Effector CD4-positive, alpha-beta T cell (primary cell): ENCODE measurements around the gene CLIP4.
"Not testable (repeated sequence)": the region's sequence is repeated elsewhere in the genome, so short reads cannot be mapped to it uniquely, and the experiment has no call there.

ENCODE experiments used
- DNase-seq: peaks from one replicate; pipeline ENCODE4 v3.0.0-alpha.2; 2020

Gene CLIP4

DNA sequence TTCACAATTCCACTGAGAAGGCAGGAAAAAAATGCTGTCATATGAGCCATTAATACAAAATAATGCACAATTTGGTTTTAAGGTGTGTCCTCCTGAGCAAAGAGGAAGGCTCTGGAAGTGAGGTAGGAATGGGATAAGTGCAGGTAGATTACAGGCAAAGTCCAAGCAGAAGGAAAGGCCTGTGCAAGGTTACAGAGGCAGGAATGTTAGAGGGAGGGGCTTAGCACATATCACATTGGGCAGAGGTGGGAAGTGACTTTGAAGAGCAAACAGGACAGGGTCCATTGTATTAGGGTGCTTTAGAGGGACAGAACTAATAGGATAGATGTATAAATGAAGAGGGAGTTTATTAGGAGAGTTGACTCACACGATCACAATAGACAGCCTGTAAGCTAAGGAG, 14.7 kb upstream of the CLIP4 start:
- DNase-seq: no peak

DNA sequence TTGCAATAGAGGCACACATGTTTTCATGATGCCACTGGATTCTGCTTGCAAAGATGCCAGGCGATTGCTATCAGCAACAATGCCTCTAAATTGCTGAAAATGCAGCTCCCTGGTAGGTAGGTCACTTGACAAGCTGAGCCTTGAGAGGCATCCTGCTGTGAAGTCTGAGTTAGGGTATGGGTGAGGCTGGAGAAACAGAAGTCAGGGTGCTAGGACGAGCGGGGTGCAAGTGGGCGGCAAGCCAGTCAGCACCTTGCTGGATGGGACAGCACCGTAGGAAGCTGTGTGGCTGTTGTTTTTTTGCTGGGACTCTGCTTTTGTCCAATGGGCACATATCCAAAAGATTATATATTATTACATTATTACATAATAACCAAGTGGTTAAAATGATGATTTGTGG, 10.5 kb upstream of the CLIP4 start:
- no peak for DNase-seq

DNA sequence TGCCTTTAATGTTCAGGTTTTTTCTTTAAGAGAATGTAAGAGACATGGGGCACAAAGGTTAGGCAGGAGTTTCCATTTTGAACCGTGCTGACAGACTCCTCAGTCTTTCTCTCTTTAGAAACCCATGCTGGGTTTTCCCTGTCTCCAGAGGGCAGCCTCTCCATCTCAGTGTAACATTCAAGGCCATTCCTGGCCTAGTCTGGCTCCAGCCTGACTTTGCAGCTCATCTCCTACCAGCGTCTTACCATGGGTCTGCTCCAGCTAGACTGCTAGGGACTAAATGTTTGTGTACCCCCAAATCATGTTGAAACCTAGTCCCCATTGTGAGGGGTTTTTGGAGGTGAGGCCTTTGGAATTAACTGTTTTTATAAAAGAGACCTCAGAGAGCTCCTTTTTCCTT, 9.8 kb upstream of the CLIP4 start:
- no peak for DNase-seq

DNA sequence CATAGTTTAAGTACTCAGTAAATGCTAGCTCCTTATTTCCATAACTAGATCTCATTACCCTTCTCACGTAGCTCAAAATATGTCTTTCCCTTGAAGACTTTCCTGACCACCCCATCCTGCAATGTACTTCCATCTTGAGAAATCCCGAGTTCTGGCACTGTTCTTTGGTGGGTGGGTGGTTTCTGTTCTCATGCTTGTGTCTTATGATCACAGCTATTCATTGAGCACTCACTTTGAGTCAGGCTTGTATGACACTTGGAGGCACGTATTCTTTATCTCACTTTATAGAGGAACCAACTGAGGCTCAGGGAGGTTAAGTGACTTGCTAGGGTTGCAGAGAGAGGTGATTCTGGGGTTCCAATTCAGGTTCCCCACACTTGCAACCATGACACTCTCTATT, 9.0 kb upstream of the CLIP4 start:
- DNase-seq: no peak

DNA sequence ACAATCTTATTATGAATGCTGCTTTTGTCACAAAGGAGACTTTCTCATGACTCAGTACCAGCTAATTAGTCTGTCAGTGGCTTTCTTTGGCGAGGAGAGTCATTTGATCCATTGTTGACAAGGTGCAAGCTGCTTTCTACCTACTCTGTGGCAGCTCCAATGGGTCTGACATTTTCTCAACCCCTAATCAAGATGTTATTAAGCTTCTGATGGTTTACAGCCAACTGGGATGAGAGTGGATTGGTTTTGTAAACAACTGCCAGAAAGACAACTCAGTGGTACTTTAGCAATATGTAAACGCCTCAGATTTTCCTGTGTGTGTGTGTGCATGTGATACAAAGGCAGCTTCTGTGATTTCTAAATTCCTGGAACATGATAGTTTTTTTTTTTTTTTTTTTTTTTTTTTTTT, 8.2 kb upstream of the CLIP4 start:
- DNase-seq: no peak

DNA sequence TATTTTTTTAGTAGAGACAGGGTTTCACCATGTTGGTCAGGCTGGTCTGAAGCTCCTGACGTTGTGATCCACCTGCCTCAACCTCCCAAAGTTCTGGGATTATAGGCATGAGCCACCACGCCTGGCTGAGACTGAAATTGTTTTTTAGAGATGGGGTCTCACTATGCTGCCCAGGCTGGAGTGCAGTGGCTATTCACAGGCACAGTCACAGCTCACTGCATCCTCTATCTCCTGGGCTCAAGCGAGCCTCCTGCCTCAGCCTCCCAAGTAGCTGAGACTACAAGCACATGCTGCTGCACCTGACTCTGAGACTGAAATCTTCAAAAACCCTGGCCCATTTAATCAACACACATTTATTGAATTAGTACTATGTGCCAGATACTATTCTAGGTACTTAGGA, 7.7 kb upstream of the CLIP4 start:
- DNase-seq: not testable (repeated sequence)

DNA sequence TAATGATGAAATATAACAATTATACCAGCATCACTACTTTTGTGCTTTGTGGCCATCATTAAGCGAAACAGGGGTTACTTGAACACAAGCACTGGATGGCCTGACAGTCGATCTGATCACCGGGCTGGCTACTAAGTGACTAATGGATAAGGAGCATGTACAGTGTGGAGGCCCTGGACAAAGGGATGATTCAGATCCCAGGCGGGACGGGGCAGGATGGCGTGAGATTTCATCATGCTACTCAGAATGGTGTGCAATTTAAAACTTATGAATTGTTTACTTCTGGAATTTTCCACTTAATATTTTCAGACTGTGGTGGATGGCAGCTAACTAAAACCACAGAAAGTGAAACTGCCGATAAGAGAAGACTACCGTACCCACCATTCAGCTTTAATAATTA, 7.0 kb upstream of the CLIP4 start:
- no peak for DNase-seq

DNA sequence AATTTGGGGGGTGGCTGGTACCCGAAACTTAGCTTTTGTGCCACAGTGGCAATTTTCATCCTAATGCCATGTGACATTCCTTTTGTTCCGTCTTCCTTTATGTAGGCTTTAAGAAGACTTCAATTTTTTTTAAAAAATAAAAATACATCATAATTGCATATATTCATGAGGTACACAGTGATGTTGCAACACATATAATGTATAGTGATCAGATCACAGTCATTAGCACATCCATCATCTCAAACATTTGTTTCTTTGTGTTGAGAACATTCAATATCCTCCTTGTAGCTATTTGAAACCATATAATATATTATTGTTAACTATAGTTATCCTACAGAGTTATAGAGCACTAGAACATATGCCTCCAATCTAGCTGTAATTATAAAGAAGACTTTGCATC, 6.0 kb upstream of the CLIP4 start:
- no peak for DNase-seq

DNA sequence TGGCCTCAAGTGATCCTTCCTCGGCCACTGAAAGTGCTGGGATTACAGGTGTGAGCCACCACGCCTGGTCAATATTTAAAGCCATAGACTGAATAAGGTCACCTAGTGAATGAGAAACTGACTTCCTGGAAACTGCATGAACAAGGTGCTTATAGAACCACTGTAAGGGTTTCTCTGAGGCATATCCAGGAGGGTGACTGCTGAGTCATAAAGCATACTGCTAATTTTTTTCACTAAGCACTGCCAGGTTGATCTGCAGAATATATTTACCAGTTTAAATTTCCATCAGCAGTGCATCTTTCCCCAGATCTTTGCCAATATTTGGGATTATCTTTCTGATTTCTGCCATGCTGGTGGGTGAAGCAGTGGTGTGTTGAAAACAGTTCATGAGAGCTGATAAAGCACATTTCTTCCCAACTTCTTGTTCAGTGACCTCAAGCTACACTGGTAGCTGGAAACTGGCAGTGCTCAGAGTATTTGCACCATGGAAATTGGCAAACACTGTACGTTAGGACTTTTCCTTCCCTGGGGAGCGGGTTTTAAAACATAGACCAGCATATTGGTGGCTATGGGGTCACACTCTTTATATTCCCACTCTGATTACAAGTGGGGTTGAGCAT, 4.2 kb upstream of the CLIP4 start:
- DNase-seq: no peak

DNA sequence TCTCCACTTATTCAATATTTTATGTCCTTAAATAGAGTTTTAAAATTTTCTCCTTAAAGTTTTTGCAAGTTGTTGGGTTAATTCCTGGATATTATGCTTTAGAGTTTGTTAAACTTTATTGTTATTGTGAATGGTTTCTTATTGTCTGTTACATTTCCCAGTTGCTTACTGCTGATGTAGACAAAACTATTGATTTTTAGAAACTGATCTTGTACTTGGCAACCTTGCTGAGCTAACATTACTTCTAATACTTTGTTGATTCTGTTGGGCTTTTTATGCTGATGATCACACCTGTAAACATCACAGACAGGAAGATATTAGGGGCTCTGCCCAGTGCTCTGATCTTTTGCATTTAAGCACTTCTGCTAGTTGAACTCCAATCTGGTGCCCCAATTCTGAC, 2.8 kb upstream of the CLIP4 start:
- DNase-seq: no peak

DNA sequence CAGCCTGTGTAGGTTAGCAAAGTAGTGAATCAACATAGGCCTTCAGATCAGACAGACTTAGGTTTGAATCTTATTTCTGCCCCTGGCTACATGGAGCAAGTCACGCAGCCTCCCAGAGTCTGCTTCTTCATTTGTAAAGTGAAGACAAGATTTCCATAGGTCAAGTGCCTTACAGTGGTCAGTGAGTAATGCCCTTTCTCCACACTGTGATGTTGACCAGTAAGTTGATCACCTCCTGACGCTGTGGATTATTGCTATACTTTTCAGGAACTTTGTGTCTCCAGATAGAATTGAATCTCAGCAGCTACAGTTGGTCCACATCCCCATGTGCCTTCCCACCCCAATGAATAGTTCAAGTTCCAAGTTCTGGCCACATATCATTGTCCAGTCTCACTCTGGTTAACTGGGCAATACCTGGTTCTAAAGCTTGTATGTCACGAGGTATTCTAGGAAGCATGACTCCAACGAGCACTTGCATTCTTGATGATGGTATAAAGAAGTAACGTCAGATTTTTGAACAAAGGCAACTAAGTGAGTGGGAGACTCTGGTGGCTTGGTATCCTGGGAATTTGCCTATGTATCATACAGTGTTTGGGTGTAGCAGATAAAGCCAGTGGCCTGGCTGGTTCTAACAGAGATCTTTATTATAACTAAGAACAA, 2.1 kb upstream of the CLIP4 start:
- DNase-seq: no peak

DNA sequence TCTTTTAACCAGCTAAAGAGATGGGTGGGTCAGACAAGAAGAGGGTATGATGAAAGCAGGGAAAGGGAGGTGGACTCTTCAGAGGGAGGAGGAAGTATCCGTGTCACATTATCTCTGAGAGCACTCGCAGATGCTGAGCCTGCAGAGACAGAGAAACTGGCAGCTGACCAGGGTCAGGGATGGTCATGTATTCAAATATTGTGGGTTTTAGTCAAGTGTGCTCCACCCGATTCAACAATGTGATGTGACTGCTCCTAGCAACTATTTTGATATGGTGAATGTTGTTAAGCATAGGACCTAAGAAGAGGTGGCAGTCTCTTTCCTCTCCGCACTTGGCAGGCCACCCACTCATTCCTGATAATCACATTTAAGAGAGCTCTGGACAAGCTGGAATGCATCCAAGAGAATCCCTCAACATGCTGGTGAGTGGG, 1.3 kb upstream of the CLIP4 start:
- no peak for DNase-seq

DNA sequence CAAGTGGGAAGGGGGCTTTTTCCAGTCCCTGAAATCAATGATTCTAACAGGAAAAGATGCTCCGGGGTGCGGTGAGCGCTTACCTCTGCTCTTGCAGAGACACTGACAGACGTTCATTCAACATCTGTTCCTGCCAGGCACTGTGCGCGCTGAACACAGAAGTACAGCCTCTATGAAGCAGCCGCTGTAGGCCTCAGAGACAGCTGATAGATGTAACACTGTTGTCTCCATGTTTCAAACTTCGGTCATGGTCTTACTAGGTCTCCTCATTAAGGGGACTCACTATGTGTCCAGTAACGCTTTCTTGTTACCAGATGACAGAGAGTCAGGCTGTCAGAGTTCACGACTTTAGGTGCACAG, 649 bp upstream of the CLIP4 start:
- DNase-seq: no peak

DNA sequence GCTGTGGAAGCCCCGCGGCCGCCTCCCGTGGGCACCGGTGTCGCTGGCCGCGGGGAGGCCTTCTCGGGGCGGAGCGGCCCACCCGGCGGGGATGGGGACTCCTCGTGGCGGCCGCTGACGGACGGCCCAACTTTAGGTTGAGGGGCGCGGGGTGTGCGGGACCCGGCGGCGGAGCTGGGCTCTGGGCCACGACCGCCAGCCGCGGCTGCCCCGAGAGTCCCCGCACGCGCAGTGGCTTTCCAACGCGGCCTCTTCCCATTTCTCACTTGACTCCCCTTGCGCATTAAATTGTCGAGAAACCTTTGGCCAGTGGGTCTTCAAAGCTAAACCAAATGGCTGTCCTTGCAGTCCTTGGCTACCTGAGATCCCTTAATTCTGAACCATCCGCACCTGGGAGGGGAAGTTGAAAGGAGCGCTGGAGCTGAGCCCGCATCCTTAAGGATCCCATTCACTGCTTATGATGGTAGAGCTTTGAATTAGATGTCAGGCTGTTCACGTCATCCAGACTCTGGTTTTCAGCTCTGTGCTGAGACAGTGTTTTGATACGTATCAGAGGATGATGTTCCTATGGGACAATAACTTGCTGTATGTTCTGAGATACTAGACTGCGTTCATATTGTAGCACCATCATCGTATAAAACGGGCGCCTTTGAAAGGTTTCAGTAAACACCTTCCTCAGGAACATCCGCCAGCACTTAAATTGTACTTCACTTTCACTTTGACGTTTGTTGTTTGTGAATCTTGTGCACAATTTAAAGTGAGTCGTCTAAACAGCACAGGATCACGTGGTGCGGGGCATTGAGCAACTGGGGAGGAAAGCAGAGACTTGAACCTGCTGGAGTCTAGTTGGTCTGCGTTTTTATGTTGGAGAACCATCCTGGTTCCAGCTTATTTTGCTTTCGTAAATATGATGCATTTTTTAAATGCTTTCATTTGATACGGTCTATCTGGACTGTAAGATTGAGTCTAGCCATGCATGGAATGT, 874 bp downstream of the CLIP4 start:
- DNase-seq: peak; percentile 66

DNA sequence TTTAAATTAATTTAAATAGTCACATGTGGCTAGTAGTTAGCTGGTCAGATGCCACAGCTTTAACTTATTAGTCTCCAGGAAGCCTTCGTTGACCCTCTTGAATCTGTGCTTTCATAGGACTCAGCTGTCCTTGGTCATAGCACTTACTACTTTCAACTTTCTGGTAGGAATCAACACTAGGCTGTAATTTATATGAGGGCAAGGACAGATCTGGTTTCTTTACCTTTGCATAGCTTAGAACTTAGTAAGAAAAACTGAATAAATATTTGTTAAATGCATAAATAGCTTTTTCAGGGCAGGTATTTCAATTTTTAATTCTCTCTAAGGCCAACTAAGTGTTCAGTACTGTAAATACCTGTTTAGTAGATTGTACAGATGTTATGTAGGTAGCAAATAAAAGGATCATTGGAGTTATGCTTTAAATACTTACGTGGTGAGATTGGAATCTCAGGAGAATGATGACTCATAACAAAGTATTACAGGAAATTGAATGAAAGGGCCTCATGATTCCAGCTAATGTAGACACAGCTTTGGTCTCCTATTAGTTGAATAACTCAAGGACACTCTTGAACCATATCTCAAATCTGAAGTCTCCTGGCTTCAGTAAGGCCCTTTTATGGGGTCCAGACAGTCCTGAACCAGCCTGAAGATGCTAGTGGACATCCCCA, 2.6 kb downstream of the CLIP4 start:
- DNase-seq: no peak

DNA sequence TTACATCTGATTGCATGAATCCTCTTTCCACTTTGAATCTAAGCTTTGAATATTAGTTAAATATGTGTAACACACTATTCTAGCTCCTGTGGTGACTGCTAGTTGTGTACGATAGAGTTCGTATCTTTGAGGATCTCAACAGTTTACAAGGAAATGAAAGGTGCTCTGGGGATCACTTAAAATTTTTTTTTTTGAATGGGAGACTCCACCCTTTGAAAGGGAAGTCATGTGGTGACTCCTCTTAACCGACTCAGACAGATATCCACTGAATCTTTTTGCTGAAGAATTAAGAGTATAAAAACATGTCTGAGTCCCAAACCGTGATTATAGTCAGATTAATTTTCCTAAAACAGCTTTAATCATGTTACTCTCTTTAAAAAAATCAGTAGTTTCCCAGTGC, 4.0 kb downstream of the CLIP4 start:
- no peak for DNase-seq

DNA sequence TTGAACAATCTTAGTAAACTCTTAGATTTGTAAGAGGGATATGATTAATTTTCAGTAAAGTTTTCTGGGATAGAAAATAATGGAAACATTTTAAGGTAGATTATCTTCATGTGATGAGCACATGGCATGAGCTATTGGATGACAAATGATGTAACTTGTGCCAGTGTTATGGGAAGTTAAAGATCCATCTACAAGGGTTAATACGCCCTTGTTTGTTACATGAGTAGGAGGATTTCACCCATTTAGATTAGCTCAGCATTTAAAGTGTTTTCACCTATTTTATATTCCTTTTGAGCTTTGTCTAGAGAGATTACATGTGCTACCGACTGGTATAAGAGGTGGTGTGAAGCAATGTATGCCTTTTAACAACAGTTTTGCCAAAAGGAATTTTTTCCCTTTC, 5.6 kb downstream of the CLIP4 start:
- no peak for DNase-seq

DNA sequence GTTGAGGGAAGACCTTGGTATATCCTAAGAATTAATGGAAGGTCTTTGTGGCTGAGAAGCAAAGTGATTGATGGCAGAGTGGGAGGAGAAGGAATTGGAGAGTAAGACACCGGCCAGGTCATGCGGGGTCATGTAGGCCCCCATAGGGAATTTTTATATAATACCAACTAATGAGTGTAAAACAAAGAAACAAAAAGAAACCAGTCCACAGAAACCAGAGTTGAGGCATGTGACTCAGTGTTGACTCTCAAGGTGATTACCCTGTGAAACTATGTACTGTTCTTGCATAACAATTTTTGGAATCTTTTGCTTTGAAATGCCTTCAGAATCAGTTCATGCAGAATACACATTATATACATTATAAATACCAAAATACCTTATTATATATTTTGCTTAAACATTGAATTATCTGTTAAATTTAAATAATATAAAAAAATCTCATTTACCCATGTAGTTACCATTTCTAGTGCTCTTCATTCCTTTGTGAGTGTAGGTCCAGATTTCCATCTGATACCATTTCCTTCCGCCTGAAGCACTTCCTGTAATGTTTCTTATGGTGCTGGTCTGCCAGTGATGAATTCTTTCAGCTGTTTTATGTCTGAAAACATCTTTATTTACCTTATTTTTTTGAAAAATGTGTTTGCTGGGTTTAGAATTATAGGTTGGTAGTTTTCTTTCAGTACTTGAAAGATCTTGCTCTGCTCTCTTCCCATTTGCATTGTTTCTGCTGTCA, 8.6 kb downstream of the CLIP4 start:
- DNase-seq: no peak

DNA sequence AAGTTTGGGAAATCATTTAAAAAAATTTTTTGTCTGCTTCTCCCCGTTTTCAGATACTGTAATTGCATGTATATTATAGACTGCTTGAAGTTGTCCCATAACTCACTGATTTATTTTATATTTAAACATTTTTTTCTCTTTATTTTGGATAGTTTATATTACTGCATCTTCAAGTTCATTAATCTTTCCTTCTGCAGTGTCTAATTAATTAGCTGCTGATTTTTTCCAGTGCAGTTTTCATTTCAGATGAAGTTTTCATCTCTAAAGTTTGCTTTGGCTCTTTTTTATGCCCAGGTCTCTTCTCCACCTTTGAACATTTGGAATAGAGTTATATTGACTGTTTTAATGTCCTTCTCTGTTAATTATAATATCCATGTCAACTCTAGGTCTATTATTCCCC, 9.3 kb downstream of the CLIP4 start:
- no peak for DNase-seq

DNA sequence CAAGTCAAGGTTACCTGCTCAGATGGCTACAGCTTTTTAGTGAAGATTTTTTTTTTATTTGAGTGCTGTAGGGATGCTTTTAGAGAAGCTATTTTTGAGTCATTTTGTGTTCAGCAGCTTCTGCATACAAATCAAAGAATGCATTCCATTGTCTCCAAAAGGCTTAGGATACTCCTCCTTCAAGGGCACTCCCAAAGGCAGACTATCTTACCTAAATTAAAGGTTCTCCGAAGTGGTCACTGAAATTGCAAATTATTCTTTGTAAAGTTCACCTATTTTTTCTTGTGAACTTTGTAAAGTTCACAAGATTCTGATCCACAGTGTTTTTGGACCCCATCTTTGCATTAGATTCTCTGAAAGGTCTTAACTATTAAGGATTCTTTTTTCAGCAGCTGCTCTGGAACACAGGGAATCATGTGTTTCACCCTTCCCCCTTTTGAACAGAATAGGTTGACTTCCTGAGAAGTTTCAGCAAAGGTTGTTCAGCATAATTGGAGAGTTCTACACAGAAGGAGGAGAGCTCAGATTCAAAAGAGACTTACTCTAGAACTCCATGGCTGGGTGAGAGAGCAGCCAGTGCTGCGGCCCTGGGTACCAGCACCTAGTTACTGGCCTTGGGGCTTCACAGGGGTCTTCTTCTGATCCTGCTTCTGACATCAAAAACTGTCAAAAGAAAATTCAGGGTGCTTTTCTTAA, 14.5 kb downstream of the CLIP4 start:
- no peak for DNase-seq

DNA sequence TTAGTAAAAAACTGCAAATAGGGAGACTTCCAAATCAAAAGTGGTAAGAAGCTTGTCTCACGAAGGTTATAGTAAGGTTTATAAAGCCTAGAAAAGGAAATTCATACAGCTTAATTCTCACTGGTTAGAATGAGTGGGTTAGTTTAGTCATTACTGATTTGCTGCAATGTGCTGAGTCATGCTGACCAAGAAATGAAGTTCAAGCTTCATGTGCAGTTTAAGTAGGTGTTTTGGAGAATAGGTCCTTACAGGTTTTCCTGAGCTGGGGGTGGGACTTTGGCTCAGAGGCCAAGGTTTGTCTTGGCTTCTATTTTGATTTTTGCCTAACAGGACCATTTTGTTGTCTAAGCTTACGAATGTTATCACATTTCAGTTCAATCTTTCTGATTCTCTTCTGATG, 15.1 kb downstream of the CLIP4 start:
- DNase-seq: no peak

DNA sequence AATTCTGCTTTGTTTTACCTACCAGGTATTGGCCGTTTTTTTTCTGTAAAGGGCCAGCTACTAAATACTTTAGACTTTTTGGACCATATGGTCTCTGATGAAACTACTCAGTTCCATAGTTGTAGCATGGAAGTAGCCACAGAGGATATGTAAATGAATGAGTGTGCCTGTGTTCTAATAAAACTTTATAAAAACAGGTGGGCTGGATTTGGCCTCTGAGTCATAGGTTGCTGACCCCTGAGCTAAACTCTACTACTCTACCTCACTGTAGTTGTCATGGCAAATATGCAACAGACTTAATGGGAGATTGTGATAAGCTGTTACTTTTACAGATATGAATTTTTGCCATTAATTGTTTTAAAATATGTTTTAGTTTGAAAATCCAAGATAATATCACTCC, 19.7 kb downstream of the CLIP4 start:
- no peak for DNase-seq
